Fibroblast of lung (primary cell): ENCODE measurements around the gene PDE9A.

Source experiments
- CTCF ChIP-seq, 2 donors: IDR thresholded peaks in 1 of 2; conservative IDR thresholded peaks in 1 of 2; 1 replicate in 1 of 2; 2 replicates in 1 of 2; pipeline ENCODE4 v1.5.1; 2011 to 2012; ENCODE audit warnings: low read length in 2 of 2, control low read depth in 1 of 2, inconsistent platforms in 1 of 2, low read depth in 1 of 2, mild to moderate bottlenecking in 1 of 2
- EZH2 ChIP-seq: IDR thresholded peaks from 2 replicates; pipeline ENCODE4 v1.5.1; 2012; ENCODE audit warnings: low read length, control low read depth, mild to moderate bottlenecking; ENCODE audit errors: missing control alignments

- TF ChIP-seq CTCF (conservative IDR thresholded peaks at IDR 0.05 in 1 of 2, IDR thresholded peaks at IDR 0.05 in 1 of 2; ENCODE audit: low read depth in 1 of 2, low read length in 2 of 2) (no peak), EZH2 (no peak)
Measured at GRCh38 chr21:42703965-42704364, 50.5 kb downstream of the PDE9A start.
